Gastrocnemius medialis (tissue), 4 donors: ENCODE measurements around the gene THNSL1.

Experiments
- POLR2A ChIP-seq, 2 donors: fragments of 450-650 bp; IDR thresholded peaks; one replicate each; pipeline ENCODE4 v1.6.1; 2017; ENCODE audit warnings: antibody characterized with exemption in 2 of 2, mild to moderate bottlenecking in 2 of 2, moderate library complexity in 2 of 2
- TF ChIP-seq, protein P1 (sequence below), 5 experiments: fragments of 450-650 bp in 3 of 5; fragments of 200-600 bp in 2 of 5; sonication (generic) in 2 of 5; IDR thresholded peaks in 4 of 5; conservative IDR thresholded peaks in 1 of 5; 1 replicate in 4 of 5; 2 replicates in 1 of 5; pipeline ENCODE4 v1.5.1; 2016 to 2019; ENCODE audit warnings: antibody characterized with exemption in 5 of 5, mild to moderate bottlenecking in 3 of 5, moderate library complexity in 3 of 5

GRCh38 chr10:24981161-24981710 is 35.2 kb upstream of the THNSL1 start:
- TF ChIP-seq, protein P1, sequence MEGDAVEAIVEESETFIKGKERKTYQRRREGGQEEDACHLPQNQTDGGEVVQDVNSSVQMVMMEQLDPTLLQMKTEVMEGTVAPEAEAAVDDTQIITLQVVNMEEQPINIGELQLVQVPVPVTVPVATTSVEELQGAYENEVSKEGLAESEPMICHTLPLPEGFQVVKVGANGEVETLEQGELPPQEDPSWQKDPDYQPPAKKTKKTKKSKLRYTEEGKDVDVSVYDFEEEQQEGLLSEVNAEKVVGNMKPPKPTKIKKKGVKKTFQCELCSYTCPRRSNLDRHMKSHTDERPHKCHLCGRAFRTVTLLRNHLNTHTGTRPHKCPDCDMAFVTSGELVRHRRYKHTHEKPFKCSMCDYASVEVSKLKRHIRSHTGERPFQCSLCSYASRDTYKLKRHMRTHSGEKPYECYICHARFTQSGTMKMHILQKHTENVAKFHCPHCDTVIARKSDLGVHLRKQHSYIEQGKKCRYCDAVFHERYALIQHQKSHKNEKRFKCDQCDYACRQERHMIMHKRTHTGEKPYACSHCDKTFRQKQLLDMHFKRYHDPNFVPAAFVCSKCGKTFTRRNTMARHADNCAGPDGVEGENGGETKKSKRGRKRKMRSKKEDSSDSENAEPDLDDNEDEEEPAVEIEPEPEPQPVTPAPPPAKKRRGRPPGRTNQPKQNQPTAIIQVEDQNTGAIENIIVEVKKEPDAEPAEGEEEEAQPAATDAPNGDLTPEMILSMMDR (IDR thresholded peaks at IDR 0.05 in 4 of 5, conservative IDR thresholded peaks at IDR 0.05 in 1 of 5), result no peak
- no peak for TF ChIP-seq POLR2A (IDR thresholded peaks at IDR 0.05)
